Stomach (tissue), 9 donors: ENCODE measurements around the gene C4orf46. TPM values are rescaled to one million over a fixed set of nuclear protein-coding genes. Genes with fewer than 3 reads are reported as not detected.
"Not testable (repeated sequence)": the region's sequence is repeated elsewhere in the genome, so short reads cannot be mapped to it uniquely, and the experiment has no call there.

Experiments used
- DNase-seq, 2 donors: peaks; one replicate each; pipeline versions ENCODE4 v3.0.0 to v3.0.0-alpha.2; 2013 to 2019
- H3K27ac ChIP-seq, 5 donors: fragments of 200-600 bp in 4 of 5; sonication (generic) in 4 of 5; one replicate each; pipeline ENCODE4 v1.5.1; 2013 to 2019; ENCODE audit warnings: mild to moderate bottlenecking in 1 of 5, moderate library complexity in 1 of 5
- H3K27me3 ChIP-seq, 3 donors: fragments of 200-600 bp; sonication (generic); one replicate each; pipeline ENCODE4 v1.5.1; 2017 to 2019; ENCODE audit warnings: mixed run types in 1 of 3
- H3K36me3 ChIP-seq, 4 donors: fragments of 200-600 bp; sonication (generic); 1 replicate in 3 of 4; 2 replicates in 1 of 4; pipeline ENCODE4 v1.5.1; 2016 to 2019
- H3K4me1 ChIP-seq, 4 donors: fragments of 200-600 bp; sonication (generic); one replicate each; pipeline ENCODE4 v1.5.1; 2016 to 2019
- H3K4me3 ChIP-seq, 4 donors: fragments of 200-600 bp; sonication (generic) in 3 of 4; one replicate each; pipeline ENCODE4 v1.5.1; 2016 to 2019; ENCODE audit warnings: mild to moderate bottlenecking in 1 of 4
- H3K9me3 ChIP-seq, 4 donors: fragments of 200-600 bp; sonication (generic); one replicate each; pipeline ENCODE4 v1.5.1; 2016 to 2019
- CTCF ChIP-seq, 7 experiments: fragments of 450-650 bp in 4 of 7; fragments of 200-600 bp in 3 of 7; sonication (generic) in 3 of 7; IDR thresholded peaks; one replicate each; pipeline ENCODE4 v1.5.1; 2016 to 2019; ENCODE audit warnings: antibody characterized with exemption in 7 of 7, control low read depth in 2 of 7, mild to moderate bottlenecking in 1 of 7
- EP300 ChIP-seq: sonication (generic); formaldehyde crosslinking; IDR thresholded peaks from one replicate; pipeline ENCODE4 v1.6.1; 2017; ENCODE audit warnings: antibody characterized with exemption
- POLR2A ChIP-seq, 4 donors: fragments of 450-650 bp; IDR thresholded peaks; one replicate each; pipeline ENCODE4 v1.6.1; 2016; ENCODE audit warnings: antibody characterized with exemption in 4 of 4, control low read depth in 2 of 4, mild to moderate bottlenecking in 1 of 4, moderate library complexity in 1 of 4
- POLR2AphosphoS5 ChIP-seq, 3 donors: sonication (generic); formaldehyde crosslinking; IDR thresholded peaks; one replicate each; pipeline ENCODE4 v1.6.1; 2016; ENCODE audit warnings: antibody characterized with exemption in 3 of 3
- WGBS, 5 donors: extraction: QIAGEN DNeasy Blood & Tissue Kit in 3 of 5; methylation state at CpG; one replicate each; pipeline versions ENCODE4 v1.1.5 to v1.1.7; 2013 to 2018; 5-methylcytosine and 5-hydroxymethylcytosine counted together
- intact Hi-C: fragments of 100-400 bp; cut with DNase I; formaldehyde crosslinking; loops from one replicate; pipeline ENCODE4 v1.15.1; 2023; ENCODE audit warnings: low total_unique reads
- polyA plus RNA-seq, 3 donors: library from polyadenylated mRNA; stranded (reverse); fragments of 200-250 nt; gene quantifications; one replicate each; pipeline ENCODE4 v1.2.3, GENCODE V29; 2013
- total RNA-seq, 5 donors: library from RNA; depleted of rRNA; stranded (reverse); fragments of >200 nt; gene quantifications; one replicate each; pipeline versions ENCODE4 v1.1.0 to v1.2.3, GENCODE V29; 2014 to 2016
- donor health status: healthy with polysubstance abuse.
- donor health status: Bipolar disorder and iron deficiency.
- donor health status: healthy.

The C4orf46 gene
- total and polyA plus RNA-seq, 8 donors: 0.29 to 23.5 (median 2.5) TPM

GRCh38 chr4:158666892-158667291, 4.8 kb downstream of the C4orf46 start:
- H3K4me3 ChIP-seq: no peak overlapping the region
- no peaks in the 10 kb centered on the region for H3K27me3 ChIP-seq
- no peak for TF ChIP-seq POLR2AphosphoS5 (IDR thresholded peaks at IDR 0.05)
- peaks cover 8 to 30% (median 14%) of the 10 kb centered on the region in 4 donors for H3K4me1 ChIP-seq
- H3K27ac ChIP-seq: no peak overlapping the region
- intact Hi-C loops: no loop called here
- DNase-seq: no peak
- no peaks in the 10 kb centered on the region for H3K36me3 ChIP-seq
- no peaks in the 10 kb centered on the region for H3K9me3 ChIP-seq
- 80 to 92% (median 88%) methylated on average over 2 of the region's 2 CpGs for WGBS, 5 donors

- Histone ChIP-seq H3K27me3 (no peaks in the 10 kb centered on the region), H3K27ac (no peak overlapping the region), H3K4me3 (no peak overlapping the region), H3K4me1 (peaks cover 0 to 18% (median 0%) of the 10 kb centered on the region in 4 donors), H3K36me3 (no peaks in the 10 kb centered on the region), H3K9me3 (no peaks in the 10 kb centered on the region)
- intact Hi-C loops: no loop called here
- WGBS, 5 donors: 96 to 98% (median 98%) methylated on average over 16 to 18 of the region's 18 CpGs
- TF ChIP-seq POLR2A (IDR thresholded peaks at IDR 0.05) (no peak), POLR2AphosphoS5 (IDR thresholded peaks at IDR 0.05) (no peak), CTCF (IDR thresholded peaks at IDR 0.05) (no peak), EP300 (no peak)
- no peak for DNase-seq
Measured at GRCh38 chr4:158664806-158665205, 6.9 kb downstream of the C4orf46 start.

GRCh38 chr4:158663707-158664625, 7.7 kb downstream of the C4orf46 start:
- H3K9me3 ChIP-seq, H3K36me3 ChIP-seq, DNase-seq, H3K27me3 ChIP-seq, intact Hi-C loops, H3K27ac ChIP-seq, H3K4me3 ChIP-seq: not testable (repeated sequence)
- peaks cover 0 to 18% (median 0%) of the 10 kb centered on the region in 4 donors for H3K4me1 ChIP-seq
- WGBS, 5 donors: 73 to 83% (median 78%) methylated on average over 8 of the region's 8 CpGs

GRCh38 chr4:158663255-158663654, 8.4 kb downstream of the C4orf46 start:
- H3K4me3 ChIP-seq, H3K9me3 ChIP-seq, intact Hi-C loops, H3K36me3 ChIP-seq, H3K27ac ChIP-seq, H3K27me3 ChIP-seq, DNase-seq: not testable (repeated sequence)
- H3K4me1 ChIP-seq: peaks cover 0 to 18% (median 0%) of the 10 kb centered on the region in 4 donors
- WGBS, 5 donors: 42 to 52% (median 47%) methylated on average over 4 of the region's 4 CpGs

GRCh38 chr4:158657291-158657690, 14.4 kb downstream of the C4orf46 start:
- H3K9me3 ChIP-seq: no peaks in the 10 kb centered on the region
- intact Hi-C loops: no loop called here
- no peaks in the 10 kb centered on the region for H3K36me3 ChIP-seq
- H3K27me3 ChIP-seq: no peaks in the 10 kb centered on the region
- no peak for DNase-seq
- H3K4me1 ChIP-seq: peaks cover 0 to 6% (median 0%) of the 10 kb centered on the region in 4 donors
- H3K27ac ChIP-seq: no peak overlapping the region
- H3K4me3 ChIP-seq: no peak overlapping the region
- WGBS, 5 donors: 78 to 92% (median 90%) methylated on average over 8 to 11 of the region's 11 CpGs
- no peak for TF ChIP-seq POLR2A (IDR thresholded peaks at IDR 0.05)

- H3K27me3 ChIP-seq: no peaks in the 10 kb centered on the region
- H3K9me3 ChIP-seq: no peaks in the 10 kb centered on the region
- H3K4me3 ChIP-seq: no peak overlapping the region
- H3K36me3 ChIP-seq: no peaks in the 10 kb centered on the region
- DNase-seq: no peak
- 61 to 88% (median 71%) methylated on average over 1 of the region's 1 CpG for WGBS, 5 donors
- H3K4me1 ChIP-seq: peaks cover 0 to 6% (median 0%) of the 10 kb centered on the region in 4 donors
- no peak for TF ChIP-seq CTCF (IDR thresholded peaks at IDR 0.05)
- TF ChIP-seq POLR2A (IDR thresholded peaks at IDR 0.05): no peak
- no peak for TF ChIP-seq EP300
- TF ChIP-seq POLR2AphosphoS5 (IDR thresholded peaks at IDR 0.05): no peak
- intact Hi-C loops: no loop called here
- H3K27ac ChIP-seq: no peak overlapping the region
Measured at GRCh38 chr4:158656439-158656838, 15.2 kb downstream of the C4orf46 start.
